Dendritic cell treated with granulocyte-macrophage colony-stimulating factor and Interleukin-4, amounts not matched to agents 40 ng/mL and 50 ng/mL, for 4 days (primary cell): Measurements from ENCODE around the gene RAC2.

Experiments used
- H3K27ac Mint-ChIP-seq: one replicate; pipeline ENCODE4 v1.8.0; 2022; ENCODE audit warnings: mild to moderate bottlenecking, mixed read lengths
- H3K27me3 Mint-ChIP-seq: one replicate; pipeline ENCODE4 v1.8.0; 2022; ENCODE audit warnings: mild to moderate bottlenecking, mixed read lengths
- H3K36me3 Mint-ChIP-seq: one replicate; pipeline ENCODE4 v1.8.0; 2022; ENCODE audit warnings: low read depth, mixed read lengths
- H3K4me1 Mint-ChIP-seq: one replicate; pipeline ENCODE4 v1.8.0; 2022; ENCODE audit warnings: low read depth, mixed read lengths
- H3K4me3 Mint-ChIP-seq: one replicate; pipeline ENCODE4 v1.8.0; 2022; ENCODE audit warnings: mild to moderate bottlenecking, moderate library complexity, mixed read lengths
- H3K9me3 Mint-ChIP-seq: one replicate; pipeline ENCODE4 v1.8.0; 2022; ENCODE audit warnings: mixed read lengths
- intact Hi-C: fragments of 100-400 bp; cut with micrococcal nuclease; formaldehyde crosslinking; loops from one replicate; pipeline ENCODE4 v1.15.0; 2022

Gene RAC2

DNA sequence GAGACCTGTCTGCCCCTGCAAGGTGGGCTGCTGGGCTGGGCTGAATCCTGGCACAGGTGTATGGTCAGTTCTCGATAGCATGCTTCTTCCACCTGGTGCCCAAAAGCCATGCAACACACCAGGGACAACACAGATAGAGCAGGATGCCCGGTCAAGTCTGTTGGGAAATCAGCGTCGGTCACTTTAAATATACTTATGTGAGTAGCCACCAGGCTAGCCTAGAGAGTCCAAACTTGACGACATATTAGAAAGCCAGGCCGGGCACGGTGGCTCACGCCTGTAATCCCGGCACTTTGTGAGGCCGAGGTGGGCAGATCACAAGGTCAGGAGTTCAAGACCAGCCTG, 65.0 kb downstream of the RAC2 start:
- Mint-ChIP-seq H3K9me3 (no peaks in the 10 kb centered on the region), H3K27ac (no peak overlapping the region), H3K27me3 (peaks cover 25% of the 10 kb centered on the region), H3K36me3 (no peaks in the 10 kb centered on the region), H3K4me3 (no peak overlapping the region), H3K4me1 (peaks cover 39% of the 10 kb centered on the region)
- intact Hi-C loops = no loop called here

DNA sequence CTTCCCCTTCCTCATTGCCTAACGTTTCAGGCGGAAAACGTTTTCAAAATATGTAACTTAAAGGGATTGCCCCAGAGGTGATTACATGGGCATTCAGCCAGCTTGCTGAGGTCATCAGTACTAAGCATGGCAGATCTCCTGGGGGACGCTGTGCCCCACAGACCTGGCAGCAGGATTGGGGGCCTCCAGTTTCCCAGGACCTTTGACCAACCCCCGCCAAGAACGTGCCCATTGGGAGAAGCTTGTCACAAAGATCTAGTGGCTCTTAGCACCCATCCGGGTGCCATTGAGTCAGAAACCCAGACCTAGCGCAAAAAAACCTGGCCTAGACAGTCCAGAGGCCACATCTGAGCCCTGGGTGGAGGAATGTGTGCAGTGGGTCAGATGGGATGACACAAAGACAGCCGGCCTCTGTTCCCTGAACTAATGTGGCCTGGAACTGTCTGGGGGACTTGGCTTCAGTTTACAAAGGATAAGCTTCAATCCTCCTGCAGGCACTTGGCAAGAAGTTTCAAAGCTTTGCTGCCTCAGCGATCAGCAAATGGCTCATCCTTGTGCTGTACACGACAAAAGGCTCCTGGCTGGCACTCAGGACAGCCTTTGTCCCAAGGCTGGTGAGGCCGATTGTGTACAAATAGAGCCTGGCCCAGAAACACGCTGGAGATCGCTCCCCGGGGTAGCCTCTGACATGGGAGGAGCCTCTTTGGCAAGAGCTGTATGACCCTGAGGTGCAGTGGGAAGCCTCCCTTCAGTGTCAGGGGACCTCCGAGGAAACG, 65.5 kb downstream of the RAC2 start:
- Mint-ChIP-seq H3K9me3 (no peaks in the 10 kb centered on the region), H3K4me3 (no peak overlapping the region), H3K27me3 (peaks cover 23% of the 10 kb centered on the region), H3K27ac (peak overlapping the region; percentile 86), H3K4me1 (peaks cover 39% of the 10 kb centered on the region), H3K36me3 (no peaks in the 10 kb centered on the region)
- intact Hi-C loops = no loop called here

DNA sequence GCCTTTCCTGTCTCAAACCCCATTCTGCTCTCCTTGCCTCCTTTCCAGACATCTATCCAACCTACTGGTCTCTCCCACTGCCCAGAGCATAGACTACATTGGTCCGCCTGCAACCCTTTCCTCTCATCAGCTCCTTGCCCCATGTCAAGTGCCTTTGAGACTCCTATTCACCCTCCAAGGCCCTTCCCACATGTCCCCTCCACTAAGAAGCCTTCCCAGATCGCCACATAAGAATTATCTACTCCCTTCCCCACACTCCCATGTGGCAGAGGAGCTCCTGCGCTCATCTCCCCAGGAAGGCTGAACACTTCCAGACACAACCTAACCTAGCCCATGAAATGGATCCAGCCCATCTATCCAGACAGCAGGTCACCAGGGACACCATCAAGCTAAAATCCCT, 66.3 kb downstream of the RAC2 start:
- Mint-ChIP-seq H3K4me3 (no peak overlapping the region), H3K36me3 (no peaks in the 10 kb centered on the region), H3K27ac (peak overlapping the region; percentile 86), H3K4me1 (peaks cover 39% of the 10 kb centered on the region), H3K27me3 (peaks cover 24% of the 10 kb centered on the region), H3K9me3 (no peaks in the 10 kb centered on the region)
- intact Hi-C loops = no loop called here

DNA sequence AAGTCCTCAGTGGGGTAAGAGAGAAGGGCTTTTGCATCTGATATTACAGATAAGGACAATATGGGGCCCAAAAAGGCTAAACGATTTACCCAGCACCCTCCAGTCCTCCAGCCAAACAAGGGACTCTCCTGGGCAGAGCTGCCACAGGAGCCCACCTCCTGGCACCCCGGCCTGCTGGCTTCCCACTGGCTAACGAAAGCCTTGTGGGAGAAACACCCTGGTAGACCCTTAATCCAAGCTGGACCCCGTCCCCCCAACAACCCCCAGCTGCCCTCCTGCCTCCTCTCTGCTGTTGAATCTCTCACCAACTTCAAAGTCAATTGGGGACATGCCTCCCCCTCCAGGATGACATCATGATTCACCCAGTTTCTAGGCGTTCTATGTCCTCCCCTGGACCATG, 66.8 kb downstream of the RAC2 start:
- Mint-ChIP-seq H3K4me1 (peaks cover 39% of the 10 kb centered on the region), H3K36me3 (no peaks in the 10 kb centered on the region), H3K9me3 (no peaks in the 10 kb centered on the region), H3K4me3 (no peak overlapping the region), H3K27me3 (peaks cover 24% of the 10 kb centered on the region), H3K27ac (peak overlapping the region; percentile 86)
- intact Hi-C loops = no loop called here

DNA sequence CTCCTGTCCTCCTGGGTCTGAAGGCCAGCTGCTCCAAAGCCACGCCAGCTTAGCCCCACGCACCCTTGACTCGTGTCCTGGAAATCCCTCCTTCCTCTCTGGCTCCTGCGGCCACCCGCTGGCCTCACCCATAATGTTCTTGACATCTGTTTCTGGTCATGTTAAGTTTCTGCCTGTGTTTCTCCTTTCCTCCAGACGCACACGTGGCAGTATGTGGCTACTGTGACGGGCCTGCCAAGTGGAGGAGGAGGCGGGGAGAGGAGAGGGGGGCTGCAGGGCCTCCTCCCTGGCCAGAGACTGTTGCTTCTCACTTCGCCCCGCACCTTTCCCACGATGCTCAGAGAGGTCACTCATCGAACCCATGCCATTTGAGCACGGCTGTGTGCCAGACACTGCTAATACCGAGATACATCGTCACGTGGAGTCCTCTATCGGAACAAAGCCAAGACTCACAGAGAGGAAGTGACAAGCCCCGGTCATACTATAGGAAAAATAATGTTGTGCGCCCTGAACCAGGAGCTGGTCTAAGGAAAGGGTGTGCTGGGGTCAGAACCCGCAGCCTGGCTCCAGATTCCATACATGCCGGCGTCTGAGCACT, 67.5 kb downstream of the RAC2 start:
- intact Hi-C loops = no loop called here

DNA sequence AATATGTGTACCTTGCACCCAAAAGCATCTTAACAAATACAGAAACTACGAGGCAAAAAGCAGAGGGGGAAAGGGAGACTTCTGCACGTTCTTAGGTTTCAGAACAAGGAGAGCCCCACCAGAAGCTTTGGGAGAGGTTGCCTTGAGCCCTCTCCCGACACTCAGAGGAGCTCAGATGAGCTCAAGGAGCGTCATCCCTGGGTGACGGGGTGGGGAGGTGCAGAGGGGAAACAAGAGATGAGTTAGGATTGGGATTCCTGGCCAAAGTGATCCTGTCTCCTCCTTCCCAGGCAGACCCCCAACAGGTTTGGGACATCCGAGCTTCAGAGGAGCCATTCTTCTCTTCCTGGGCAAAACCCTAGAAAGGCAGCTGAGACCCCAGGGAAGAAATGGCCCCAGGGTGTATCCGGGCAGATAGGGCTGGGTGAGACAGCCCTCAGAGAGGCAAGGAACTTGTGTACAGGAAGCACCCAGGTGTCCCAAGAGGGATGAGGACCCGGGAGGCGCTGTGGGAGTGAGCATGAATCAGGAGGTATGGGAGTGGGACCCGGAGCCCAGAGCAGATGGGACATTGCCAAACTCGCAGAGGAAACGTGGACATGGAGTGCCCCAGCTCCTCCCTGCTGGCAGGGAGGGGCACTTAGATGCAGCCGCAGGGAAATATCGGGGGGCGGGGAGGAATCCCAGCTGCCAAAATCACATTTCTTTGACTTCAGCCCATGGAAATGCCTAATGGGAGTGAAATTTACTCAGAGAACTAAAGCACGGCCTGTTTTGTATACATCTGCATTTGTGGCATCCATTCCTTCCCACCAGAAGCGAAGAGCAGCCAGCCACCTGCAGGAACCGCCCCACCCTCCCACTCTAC, 68.4 kb downstream of the RAC2 start:
- Mint-ChIP-seq H3K36me3 (no peaks in the 10 kb centered on the region), H3K4me1 (peaks cover 39% of the 10 kb centered on the region), H3K27me3 (peaks cover 32% of the 10 kb centered on the region), H3K27ac (peak overlapping the region; percentile 86), H3K4me3 (peak overlapping the region; percentile 53), H3K9me3 (no peaks in the 10 kb centered on the region)
- intact Hi-C loops = no loop called here

More for the DNA sequence above, 67.5 kb downstream of the RAC2 start:
- H3K27me3 Mint-ChIP-seq = peaks cover 25% of the 10 kb centered on the region
- peak overlapping the region; percentile 53 for H3K4me3 Mint-ChIP-seq
- H3K36me3 Mint-ChIP-seq = no peaks in the 10 kb centered on the region
- H3K27ac Mint-ChIP-seq = peak overlapping the region; percentile 86
- peaks cover 39% of the 10 kb centered on the region for H3K4me1 Mint-ChIP-seq
- H3K9me3 Mint-ChIP-seq = no peaks in the 10 kb centered on the region
